ENCODE data around the gene RSPO4.

GRCh38 chr20:1035466-1035865 is 33.4 kb upstream of the RSPO4 start:
- TF ChIP-seq CTCF (IDR thresholded peaks at IDR 0.05; ENCODE audit: low read length) = no peak
- no peak for TF ChIP-seq EZH2 (optimal IDR thresholded peaks at IDR 0.05; ENCODE audit: low read depth, low read length)
- no peak for TF ChIP-seq EZH2phosphoT487 (IDR thresholded peaks at IDR 0.05; ENCODE audit: low read length)

Measured in MM.1S (cell line).